Posterior vena cava (tissue), 2 donors: ENCODE data around the gene AGPS. TPM values are rescaled to one million over a fixed set of nuclear protein-coding genes. Genes with fewer than 3 reads are reported as not detected.

Source experiments
- DNase-seq: peaks from one replicate; pipeline ENCODE4 v3.0.0-alpha.2; 2020; ENCODE audit warnings: low spot score
- intact Hi-C, 2 donors: fragments of 100-400 bp; cut with DNase I; formaldehyde crosslinking; loops; one replicate each; pipeline versions ENCODE4 v1.14.1 to v1.14.2; 2022 to 2023
- total RNA-seq, 2 donors: library from RNA; stranded (reverse); fragmentation: NEBNext Ultra II Directional; extraction: Animal tissue kit (Norgen Biotek cat#: 25700); gene quantifications; one replicate each; pipeline ENCODE4 v1.2.1, GENCODE V29; 2021
- donor health status: DM: yes; HTN: yes; CAD: no.
- donor health status: DM: yes; HTN: yes; CAD: no.

Gene AGPS
- total RNA-seq, 2 donors from 2014 or later, result 28.5 to 32.8 TPM

DNA sequence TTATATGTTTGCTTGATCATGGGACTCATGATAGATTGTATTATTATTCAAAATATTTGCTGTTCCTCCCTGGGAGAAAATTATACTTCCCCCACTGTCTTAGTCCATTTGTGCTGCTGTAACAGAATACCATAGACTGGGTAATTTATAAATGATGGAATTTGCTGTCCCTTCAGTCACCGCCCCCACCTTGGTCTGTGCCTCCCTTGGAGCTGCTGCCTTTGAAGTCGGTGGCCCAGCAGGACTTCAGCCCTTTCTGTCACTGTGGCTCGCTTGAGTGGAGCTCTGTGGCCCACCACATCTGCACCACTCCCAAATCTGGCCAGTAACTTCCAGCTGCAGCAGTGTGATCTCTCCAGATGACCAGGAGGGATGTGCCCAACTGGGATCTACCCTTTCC is 200.8 kb downstream of the AGPS start:
- no peak for DNase-seq
- intact Hi-C loops, result no loop called here

Other genes with a start within 250 kb of the AGPS start
- gene HNRNPA3, start 180.0 kb upstream of the AGPS start, total RNA-seq, result 100 to 1,000 TPM; 152 to 166 TPM
- gene NFE2L2, start 128.0 kb upstream of the AGPS start, total RNA-seq, result 10 to 100 TPM; 82.8 to 87.5 TPM